Measurements from ENCODE around the gene CFLAR.
"Not testable (repeated sequence)": the region's sequence is repeated elsewhere in the genome, so short reads cannot be mapped to it uniquely, and the experiment has no call there.

DNA sequence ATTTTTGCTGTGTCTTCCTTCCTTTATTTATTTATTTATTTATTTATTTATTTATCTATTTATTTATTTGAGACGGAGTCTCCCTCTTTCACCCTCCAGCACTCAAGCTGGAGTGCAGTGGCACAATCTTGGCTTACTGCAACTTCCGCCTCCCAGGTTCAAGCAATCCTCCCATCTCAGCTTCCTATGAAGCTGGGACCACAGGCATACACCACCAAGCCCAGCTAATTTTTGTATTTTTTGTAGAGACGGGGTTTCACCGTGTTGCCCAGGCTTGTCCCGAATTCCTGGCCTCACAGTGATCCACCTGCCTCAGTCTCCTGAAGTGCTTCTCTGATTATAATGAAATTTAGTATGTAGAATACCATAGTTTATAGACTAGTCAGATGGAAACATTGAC, 67.9 kb downstream of the CFLAR start:
- TF ChIP-seq, protein P1, sequence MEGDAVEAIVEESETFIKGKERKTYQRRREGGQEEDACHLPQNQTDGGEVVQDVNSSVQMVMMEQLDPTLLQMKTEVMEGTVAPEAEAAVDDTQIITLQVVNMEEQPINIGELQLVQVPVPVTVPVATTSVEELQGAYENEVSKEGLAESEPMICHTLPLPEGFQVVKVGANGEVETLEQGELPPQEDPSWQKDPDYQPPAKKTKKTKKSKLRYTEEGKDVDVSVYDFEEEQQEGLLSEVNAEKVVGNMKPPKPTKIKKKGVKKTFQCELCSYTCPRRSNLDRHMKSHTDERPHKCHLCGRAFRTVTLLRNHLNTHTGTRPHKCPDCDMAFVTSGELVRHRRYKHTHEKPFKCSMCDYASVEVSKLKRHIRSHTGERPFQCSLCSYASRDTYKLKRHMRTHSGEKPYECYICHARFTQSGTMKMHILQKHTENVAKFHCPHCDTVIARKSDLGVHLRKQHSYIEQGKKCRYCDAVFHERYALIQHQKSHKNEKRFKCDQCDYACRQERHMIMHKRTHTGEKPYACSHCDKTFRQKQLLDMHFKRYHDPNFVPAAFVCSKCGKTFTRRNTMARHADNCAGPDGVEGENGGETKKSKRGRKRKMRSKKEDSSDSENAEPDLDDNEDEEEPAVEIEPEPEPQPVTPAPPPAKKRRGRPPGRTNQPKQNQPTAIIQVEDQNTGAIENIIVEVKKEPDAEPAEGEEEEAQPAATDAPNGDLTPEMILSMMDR (IDR thresholded peaks at IDR 0.05 in 2 of 3, conservative IDR thresholded peaks at IDR 0.05 in 1 of 3; ENCODE audit: borderline replicate concordance in 1 of 3, insufficient read depth in 1 of 3, low read depth in 2 of 3, low read length in 2 of 3): not testable (repeated sequence)
- TF ChIP-seq, protein P2, sequence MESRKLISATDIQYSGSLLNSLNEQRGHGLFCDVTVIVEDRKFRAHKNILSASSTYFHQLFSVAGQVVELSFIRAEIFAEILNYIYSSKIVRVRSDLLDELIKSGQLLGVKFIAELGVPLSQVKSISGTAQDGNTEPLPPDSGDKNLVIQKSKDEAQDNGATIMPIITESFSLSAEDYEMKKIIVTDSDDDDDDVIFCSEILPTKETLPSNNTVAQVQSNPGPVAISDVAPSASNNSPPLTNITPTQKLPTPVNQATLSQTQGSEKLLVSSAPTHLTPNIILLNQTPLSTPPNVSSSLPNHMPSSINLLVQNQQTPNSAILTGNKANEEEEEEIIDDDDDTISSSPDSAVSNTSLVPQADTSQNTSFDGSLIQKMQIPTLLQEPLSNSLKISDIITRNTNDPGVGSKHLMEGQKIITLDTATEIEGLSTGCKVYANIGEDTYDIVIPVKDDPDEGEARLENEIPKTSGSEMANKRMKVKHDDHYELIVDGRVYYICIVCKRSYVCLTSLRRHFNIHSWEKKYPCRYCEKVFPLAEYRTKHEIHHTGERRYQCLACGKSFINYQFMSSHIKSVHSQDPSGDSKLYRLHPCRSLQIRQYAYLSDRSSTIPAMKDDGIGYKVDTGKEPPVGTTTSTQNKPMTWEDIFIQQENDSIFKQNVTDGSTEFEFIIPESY (IDR thresholded peaks at IDR 0.05; ENCODE audit: extremely low read depth, insufficient replicate concordance, low read length): not testable (repeated sequence)
- TF ChIP-seq EZH2phosphoT487 (IDR thresholded peaks at IDR 0.05; ENCODE audit: borderline replicate concordance); POLR2AphosphoS5 (IDR thresholded peaks at IDR 0.05; ENCODE audit: low read depth, low read length); SIN3A (IDR thresholded peaks at IDR 0.05; ENCODE audit: low read depth); POLR2A (IDR thresholded peaks at IDR 0.05; ENCODE audit: borderline replicate concordance, extremely low read depth, insufficient read depth, insufficient read length): not testable (repeated sequence)

All from HCT116 (cell line).